OCI-LY1 (cell line): ENCODE data around the gene ABCC11.

Experiments used
- H2AFZ ChIP-seq: fragments of 200-600 bp; sonication (generic), shearing (Covaris generic); 2 replicates; pipeline ENCODE4 v1.6.0; 2014; ENCODE audit warnings: antibody characterized with exemption, mild to moderate bottlenecking, low read length
- H3F3A ChIP-seq: fragments of 200-600 bp; sonication (generic), shearing (Covaris generic); 2 replicates; pipeline ENCODE4 v1.6.0; 2014; ENCODE audit warnings: mild to moderate bottlenecking, antibody characterized with exemption, low read length, moderate library complexity; ENCODE audit not compliant: insufficient read depth
- H3K27ac ChIP-seq: fragments of 200-600 bp; sonication (generic); 2 replicates; pipeline ENCODE4 v1.5.1; 2014; ENCODE audit warnings: low read length, mixed run types, mild to moderate bottlenecking, low read depth; ENCODE audit not compliant: poor library complexity, severe bottlenecking
- H3K27me3 ChIP-seq: fragments of 200-600 bp; sonication (generic); 2 replicates; pipeline ENCODE4 v1.6.0; 2014; ENCODE audit warnings: antibody characterized with exemption, mild to moderate bottlenecking, low read length, moderate library complexity; ENCODE audit not compliant: insufficient read depth
- H3K36me3 ChIP-seq: fragments of 200-600 bp; sonication (generic); 2 replicates; pipeline ENCODE4 v1.6.1; 2014; ENCODE audit warnings: mild to moderate bottlenecking, antibody characterized with exemption, low read length, moderate library complexity, mixed read lengths; ENCODE audit not compliant: insufficient read depth
- H3K4me1 ChIP-seq: fragments of 200-600 bp; sonication (generic); 2 replicates; pipeline ENCODE4 v1.5.1; 2014; ENCODE audit warnings: mild to moderate bottlenecking, low read length, moderate library complexity; ENCODE audit not compliant: insufficient read depth, severe bottlenecking
- H3K4me2 ChIP-seq: fragments of 200-600 bp; sonication (generic), shearing (Covaris generic); 2 replicates; pipeline ENCODE4 v1.6.1; 2014; ENCODE audit warnings: low read length
- H3K4me3 ChIP-seq: fragments of 200-600 bp; sonication (generic); 2 replicates; pipeline ENCODE4 v1.5.1; 2014; ENCODE audit warnings: low read length, low read depth, mild to moderate bottlenecking, mixed read lengths; ENCODE audit not compliant: poor library complexity, severe bottlenecking
- H3K79me2 ChIP-seq: fragments of 200-600 bp; shearing (Covaris generic); 2 replicates; pipeline ENCODE4 v1.6.1; 2016; ENCODE audit warnings: mixed run types, low read length, mixed read lengths; ENCODE audit not compliant: insufficient read depth
- H3K9ac ChIP-seq: fragments of 200-600 bp; sonication (generic), shearing (Covaris generic); 2 replicates; pipeline ENCODE4 v1.6.1; 2014; ENCODE audit warnings: mild to moderate bottlenecking, low read length, mixed read lengths
- H3K9me2 ChIP-seq: fragments of 200-600 bp; sonication (generic), shearing (Covaris generic); 2 replicates; pipeline ENCODE4 v1.6.1; 2014; ENCODE audit warnings: low read depth, mild to moderate bottlenecking, low read length, mixed read lengths
- H3K9me3 ChIP-seq: fragments of 200-600 bp; shearing (Covaris generic); 2 replicates; pipeline ENCODE4 v1.6.1; 2014; ENCODE audit warnings: low read length, mixed read lengths
- H4K20me1 ChIP-seq: fragments of 200-600 bp; sonication (generic), shearing (Covaris generic); 2 replicates; pipeline ENCODE4 v1.6.0; 2016; ENCODE audit warnings: mild to moderate bottlenecking, low read length; ENCODE audit not compliant: insufficient read depth
- CTCF ChIP-seq: fragments of 200-600 bp; sonication (generic), shearing (Covaris generic); IDR thresholded peaks from 2 replicates; pipeline ENCODE4 v1.5.1; 2017; ENCODE audit warnings: mild to moderate bottlenecking, antibody characterized with exemption, low read length, moderate library complexity, mixed read lengths
- EZH2 ChIP-seq: fragments of 200-600 bp; sonication (generic), shearing (Covaris generic); IDR thresholded peaks from 2 replicates; pipeline ENCODE4 v1.8.0; 2017; ENCODE audit warnings: borderline replicate concordance, mixed run types, mild to moderate bottlenecking, antibody characterized with exemption, low read length, moderate library complexity, mixed read lengths

Gene ABCC11

DNA sequence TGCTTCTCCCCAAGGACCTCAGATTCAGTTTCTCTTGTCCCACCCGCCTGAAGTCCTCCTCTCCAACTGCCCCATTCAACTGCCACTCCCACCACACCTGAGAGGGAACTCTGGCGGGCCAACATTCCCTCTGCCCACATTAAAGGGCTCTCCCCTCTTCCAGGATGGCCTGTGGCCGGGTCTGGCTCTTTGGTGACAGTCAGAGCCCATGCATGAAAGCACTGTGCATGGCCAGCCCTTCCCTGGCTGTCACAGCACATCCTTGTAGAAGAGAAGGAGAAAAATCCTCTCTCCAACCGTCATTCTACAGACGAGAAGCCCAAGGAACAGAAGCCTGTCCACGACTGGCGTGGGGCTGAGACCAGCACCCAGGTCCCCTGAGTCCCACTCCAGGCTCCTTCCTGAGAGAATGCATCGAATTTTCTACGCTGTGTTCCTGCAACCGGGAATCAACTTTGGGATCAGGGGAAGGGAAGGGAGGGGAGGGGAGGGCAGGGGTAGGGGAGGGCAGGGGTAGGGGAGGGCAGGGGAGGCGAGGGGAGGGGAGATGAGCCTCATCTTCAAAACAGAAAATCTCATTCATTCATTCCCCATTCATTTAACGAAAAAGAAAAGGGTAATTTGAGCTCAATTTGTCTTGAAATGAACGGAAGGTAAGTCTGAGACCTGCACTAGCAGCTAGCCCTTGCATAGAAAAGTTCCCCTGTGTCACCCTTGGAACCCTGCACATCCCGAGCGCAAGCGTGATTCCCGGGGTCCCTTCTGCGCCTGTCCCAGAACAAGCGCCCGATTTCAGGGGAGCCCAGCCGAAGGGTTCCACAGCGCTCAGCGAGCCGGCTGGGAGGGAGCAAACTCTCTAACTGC is 91.2 kb downstream of the ABCC11 start, which contains the start of gene ABCC12:
TSS of gene ABCC12 (minus strand) at position 68 of the 864 bp plus-strand sequence. CDS start 9,569 bp downstream, outside the sequence.
- Histone ChIP-seq H3K4me1 (no peaks in the 10 kb centered on the region), H3F3A (no peaks in the 10 kb centered on the region), H3K4me2 (no peak within 1 kb of the TSS), H4K20me1 (no peaks in the 10 kb centered on the region), H3K9me3 (no peaks in the 10 kb centered on the region), H3K9me2 (no peaks in the 10 kb centered on the region), H3K9ac (no peak within 1 kb of the TSS), H2AFZ (no peak within 1 kb of the TSS), H3K36me3 (no peaks in the 10 kb centered on the region), H3K4me3 (no peak within 1 kb of the TSS), H3K27me3 (no peaks in the 10 kb centered on the region), H3K27ac (no peak within 1 kb of the TSS), H3K79me2 (no peaks in the 10 kb centered on the region)
- TF ChIP-seq CTCF = no peak

- no peak overlapping the region for H2AFZ ChIP-seq
- no peak overlapping the region for H3K9ac ChIP-seq
- no peaks in the 10 kb centered on the region for H3K4me1 ChIP-seq
These were observed 93.6 kb downstream of the ABCC11 start for GRCh38 chr16:48153774-48154173.

GRCh38 chr16:48152226-48152625 is 95.1 kb downstream of the ABCC11 start:
- H3K4me3 ChIP-seq = no peak overlapping the region
- no peak overlapping the region for H3K4me2 ChIP-seq
- no peaks in the 10 kb centered on the region for H3K9me2 ChIP-seq
- no peak overlapping the region for H3K9ac ChIP-seq
- H3K27me3 ChIP-seq = no peaks in the 10 kb centered on the region
- H2AFZ ChIP-seq = no peak overlapping the region
- no peaks in the 10 kb centered on the region for H3K4me1 ChIP-seq
- H3K27ac ChIP-seq = no peak overlapping the region
- H4K20me1 ChIP-seq = no peaks in the 10 kb centered on the region
- H3K79me2 ChIP-seq = no peaks in the 10 kb centered on the region
- H3F3A ChIP-seq = no peaks in the 10 kb centered on the region
- peaks cover 6% of the 10 kb centered on the region; the same call in 1 of the 2 replicates for H3K9me3 ChIP-seq
- H3K36me3 ChIP-seq = no peaks in the 10 kb centered on the region
- TF ChIP-seq CTCF (no peak), EZH2 (no peak)

More at GRCh38 chr16:48153774-48154173, 93.6 kb downstream of the ABCC11 start:
- Histone ChIP-seq H3K9me3 (peaks cover 6% of the 10 kb centered on the region; the same call in 1 of the 2 replicates), H3K9me2 (no peaks in the 10 kb centered on the region), H3K36me3 (no peaks in the 10 kb centered on the region), H3K4me2 (no peak overlapping the region), H4K20me1 (no peaks in the 10 kb centered on the region), H3K4me3 (no peak overlapping the region), H3F3A (no peaks in the 10 kb centered on the region), H3K27me3 (no peaks in the 10 kb centered on the region), H3K27ac (no peak overlapping the region), H3K79me2 (no peaks in the 10 kb centered on the region)
- no peak for TF ChIP-seq CTCF
- no peak for TF ChIP-seq EZH2
